ENCODE data around the gene MYO5B.

DNA sequence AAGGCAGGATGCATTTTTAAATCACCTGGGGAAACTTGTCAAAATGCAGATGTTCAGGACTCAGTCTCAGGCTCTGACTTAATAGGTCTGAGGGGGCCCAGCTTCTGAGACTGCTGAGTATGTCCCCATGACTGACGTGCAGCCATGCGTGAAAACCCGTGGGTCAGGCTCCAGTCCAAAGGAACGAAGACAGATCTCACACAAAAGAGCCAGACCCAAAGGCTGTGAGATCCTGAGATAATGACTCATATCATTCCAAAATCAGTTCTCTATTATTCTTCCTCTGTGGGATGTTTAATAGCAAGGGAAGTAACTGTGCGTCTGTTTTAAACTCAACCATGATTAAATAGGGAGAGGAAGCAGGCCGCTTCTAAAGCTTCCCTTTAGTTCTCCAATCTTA is 274.2 kb downstream of the MYO5B start:
- TF ChIP-seq, protein P1, sequence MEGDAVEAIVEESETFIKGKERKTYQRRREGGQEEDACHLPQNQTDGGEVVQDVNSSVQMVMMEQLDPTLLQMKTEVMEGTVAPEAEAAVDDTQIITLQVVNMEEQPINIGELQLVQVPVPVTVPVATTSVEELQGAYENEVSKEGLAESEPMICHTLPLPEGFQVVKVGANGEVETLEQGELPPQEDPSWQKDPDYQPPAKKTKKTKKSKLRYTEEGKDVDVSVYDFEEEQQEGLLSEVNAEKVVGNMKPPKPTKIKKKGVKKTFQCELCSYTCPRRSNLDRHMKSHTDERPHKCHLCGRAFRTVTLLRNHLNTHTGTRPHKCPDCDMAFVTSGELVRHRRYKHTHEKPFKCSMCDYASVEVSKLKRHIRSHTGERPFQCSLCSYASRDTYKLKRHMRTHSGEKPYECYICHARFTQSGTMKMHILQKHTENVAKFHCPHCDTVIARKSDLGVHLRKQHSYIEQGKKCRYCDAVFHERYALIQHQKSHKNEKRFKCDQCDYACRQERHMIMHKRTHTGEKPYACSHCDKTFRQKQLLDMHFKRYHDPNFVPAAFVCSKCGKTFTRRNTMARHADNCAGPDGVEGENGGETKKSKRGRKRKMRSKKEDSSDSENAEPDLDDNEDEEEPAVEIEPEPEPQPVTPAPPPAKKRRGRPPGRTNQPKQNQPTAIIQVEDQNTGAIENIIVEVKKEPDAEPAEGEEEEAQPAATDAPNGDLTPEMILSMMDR (IDR thresholded peaks at IDR 0.05): no peak
- TF ChIP-seq EZH2 (IDR thresholded peaks at IDR 0.05; ENCODE audit: borderline replicate concordance, insufficient read depth, low read depth, low read length, poor library complexity, severe bottlenecking): no peak

All from B cell (primary cell).